Esophagus squamous epithelium (tissue), 5 donors: ENCODE results near the gene WSCD1. TPM values are rescaled to one million over a fixed set of nuclear protein-coding genes. Genes with fewer than 3 reads are reported as not detected.

ENCODE experiments used
- DNase-seq: peaks from one replicate; lab custom pipeline; 2025; lab: John Stamatoyannopoulos, UW
- H3K27ac ChIP-seq, 4 donors: fragments of 200-600 bp; sonication (generic); one replicate each; pipeline ENCODE4 v1.5.1; 2016 to 2019; ENCODE audit warnings: mild to moderate bottlenecking in 1 of 4
- H3K27me3 ChIP-seq, 4 donors: fragments of 200-600 bp; sonication (generic); 1 replicate in 3 of 4; 2 replicates in 1 of 4; pipeline versions ENCODE4 v1.5.1 to v1.6.0; 2017 to 2021; ENCODE audit warnings: antibody characterized with exemption in 1 of 4
- H3K36me3 ChIP-seq, 3 donors: fragments of 200-600 bp; sonication (generic); one replicate each; pipeline ENCODE4 v1.5.1; 2016 to 2019
- H3K4me1 ChIP-seq, 3 donors: fragments of 200-600 bp; sonication (generic); one replicate each; pipeline ENCODE4 v1.5.1; 2017 to 2019
- H3K4me3 ChIP-seq, 4 donors: fragments of 200-600 bp; sonication (generic); 1 replicate in 3 of 4; 2 replicates in 1 of 4; pipeline ENCODE4 v1.5.1; 2016 to 2019; ENCODE audit warnings: mild to moderate bottlenecking in 2 of 4, moderate library complexity in 1 of 4
- H3K9me3 ChIP-seq, 3 donors: fragments of 200-600 bp; sonication (generic); one replicate each; pipeline ENCODE4 v1.5.1; 2016 to 2019
- POLR2A ChIP-seq, 4 donors: fragments of 450-650 bp; IDR thresholded peaks; one replicate each; pipeline ENCODE4 v1.6.1; 2017; ENCODE audit warnings: antibody characterized with exemption in 4 of 4, mild to moderate bottlenecking in 4 of 4, moderate library complexity in 3 of 4
- WGBS, 2 donors: methylation state at CpG; one replicate each; pipeline ENCODE4 v1.1.5; 2018; 5-methylcytosine and 5-hydroxymethylcytosine counted together
- intact Hi-C: fragments of 100-400 bp; cut with DNase I; formaldehyde crosslinking; loops from one replicate; pipeline ENCODE4 v1.15.0; 2022
- total RNA-seq, 4 donors: library from RNA; depleted of rRNA; stranded (reverse); fragments of >200 nt; gene quantifications; one replicate each; pipeline ENCODE4 v1.1.0, GENCODE V29; 2016
- TF ChIP-seq, protein P1 (sequence below), 6 experiments: fragments of 450-650 bp in 4 of 6; fragments of 200-600 bp in 2 of 6; sonication (generic) in 2 of 6; IDR thresholded peaks; one replicate each; pipeline ENCODE4 v1.5.1; 2016 to 2019; ENCODE audit warnings: antibody characterized with exemption in 6 of 6, mild to moderate bottlenecking in 4 of 6, moderate library complexity in 4 of 6
- donor health status: DM: yes; HTN: yes; CAD: no.

The WSCD1 gene
- total RNA-seq, 4 donors from 2014 or later = 0.22 to 1.6 (median 1.5) TPM; not detected in 1

DNA sequence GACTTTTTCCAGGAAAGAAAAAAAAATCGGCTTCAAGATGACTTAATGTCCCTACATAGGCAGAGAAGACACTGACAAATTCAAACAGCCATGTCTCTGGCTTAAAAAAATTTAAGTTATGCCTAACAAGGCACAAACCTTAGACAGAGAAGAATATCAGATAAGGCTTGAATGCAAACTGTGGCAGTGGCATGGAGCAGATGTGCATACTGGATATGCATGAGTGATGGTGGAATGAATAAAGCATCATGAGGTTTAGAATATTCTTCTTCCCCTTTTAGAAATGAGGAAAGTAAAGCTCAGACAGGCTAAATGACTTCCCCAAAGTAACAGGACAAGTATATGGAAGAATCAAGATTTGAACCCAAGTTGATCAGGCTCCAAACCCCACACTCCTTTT is 23.2 kb upstream of the WSCD1 start:
- H3K36me3 ChIP-seq = no peaks in the 10 kb centered on the region
- H3K27ac ChIP-seq = no peak overlapping the region
- no peaks in the 10 kb centered on the region for H3K9me3 ChIP-seq
- peaks cover 0 to 4% (median 0%) of the 10 kb centered on the region in 4 donors for H3K27me3 ChIP-seq
- no peak for TF ChIP-seq POLR2A (IDR thresholded peaks at IDR 0.05)
- TF ChIP-seq, protein P1, sequence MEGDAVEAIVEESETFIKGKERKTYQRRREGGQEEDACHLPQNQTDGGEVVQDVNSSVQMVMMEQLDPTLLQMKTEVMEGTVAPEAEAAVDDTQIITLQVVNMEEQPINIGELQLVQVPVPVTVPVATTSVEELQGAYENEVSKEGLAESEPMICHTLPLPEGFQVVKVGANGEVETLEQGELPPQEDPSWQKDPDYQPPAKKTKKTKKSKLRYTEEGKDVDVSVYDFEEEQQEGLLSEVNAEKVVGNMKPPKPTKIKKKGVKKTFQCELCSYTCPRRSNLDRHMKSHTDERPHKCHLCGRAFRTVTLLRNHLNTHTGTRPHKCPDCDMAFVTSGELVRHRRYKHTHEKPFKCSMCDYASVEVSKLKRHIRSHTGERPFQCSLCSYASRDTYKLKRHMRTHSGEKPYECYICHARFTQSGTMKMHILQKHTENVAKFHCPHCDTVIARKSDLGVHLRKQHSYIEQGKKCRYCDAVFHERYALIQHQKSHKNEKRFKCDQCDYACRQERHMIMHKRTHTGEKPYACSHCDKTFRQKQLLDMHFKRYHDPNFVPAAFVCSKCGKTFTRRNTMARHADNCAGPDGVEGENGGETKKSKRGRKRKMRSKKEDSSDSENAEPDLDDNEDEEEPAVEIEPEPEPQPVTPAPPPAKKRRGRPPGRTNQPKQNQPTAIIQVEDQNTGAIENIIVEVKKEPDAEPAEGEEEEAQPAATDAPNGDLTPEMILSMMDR (IDR thresholded peaks at IDR 0.05) = no peak
- WGBS, 2 donors = 83 to 93% methylated on average over 1 of the region's 1 CpG
- DNase-seq = no peak
- intact Hi-C loops = no loop called here
- H3K4me3 ChIP-seq = no peak overlapping the region
- peaks cover 0 to 5% (median 0%) of the 10 kb centered on the region in 3 donors for H3K4me1 ChIP-seq

DNA sequence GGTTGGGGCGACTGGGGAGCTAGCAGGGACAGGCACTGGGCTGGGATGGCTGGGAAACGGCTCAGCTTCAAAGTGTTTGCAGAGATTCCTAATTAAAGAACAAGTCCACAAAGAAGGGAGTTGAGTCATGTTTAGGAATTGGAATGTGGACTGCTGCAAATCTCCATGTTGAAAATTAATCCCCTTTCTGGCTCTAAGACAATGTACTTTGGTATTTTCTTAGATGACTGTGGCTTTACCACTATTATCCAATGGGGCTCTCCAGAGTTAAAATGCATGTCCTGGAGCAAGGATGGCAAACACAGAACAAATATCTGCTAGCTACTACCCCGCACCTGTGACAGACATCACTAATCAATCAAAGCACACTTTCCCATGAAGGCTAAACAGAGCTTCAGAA is 22.2 kb upstream of the WSCD1 start:
- Histone ChIP-seq H3K4me3 (no peak overlapping the region), H3K9me3 (no peaks in the 10 kb centered on the region), H3K27ac (no peak overlapping the region), H3K27me3 (peaks cover 0 to 4% (median 0%) of the 10 kb centered on the region in 4 donors), H3K36me3 (no peaks in the 10 kb centered on the region), H3K4me1 (peaks cover 0 to 5% (median 0%) of the 10 kb centered on the region in 3 donors)
- TF ChIP-seq, protein P1 (IDR thresholded peaks at IDR 0.05) = no peak
- TF ChIP-seq POLR2A (IDR thresholded peaks at IDR 0.05) = no peak
- intact Hi-C loops = no loop called here
- WGBS, 2 donors = 26 to 44% methylated on average over 3 of the region's 3 CpGs
- no peak for DNase-seq

DNA sequence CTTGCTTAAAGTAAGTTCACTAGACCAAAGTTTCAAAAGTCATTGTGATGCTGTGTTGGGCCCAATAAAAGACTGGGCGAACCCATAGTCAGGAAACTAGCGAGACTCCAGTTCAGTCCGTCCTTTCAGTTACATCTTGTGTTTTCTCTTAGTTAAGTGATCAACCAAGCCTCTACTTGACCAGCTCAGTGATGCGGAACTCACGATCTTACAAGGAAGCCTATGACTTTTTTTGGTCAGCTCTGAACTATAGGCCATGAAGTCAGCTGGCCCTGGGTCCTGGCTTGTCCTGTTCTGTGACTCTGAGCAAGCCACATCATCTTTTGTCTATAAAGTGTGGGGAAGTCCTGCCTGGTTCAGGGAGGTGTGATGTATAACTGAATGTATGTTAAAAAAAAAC is 21.7 kb upstream of the WSCD1 start:
- no peak for TF ChIP-seq POLR2A (IDR thresholded peaks at IDR 0.05)
- TF ChIP-seq, protein P1 (IDR thresholded peaks at IDR 0.05) = no peak
- intact Hi-C loops = no loop called here
- H3K36me3 ChIP-seq = no peaks in the 10 kb centered on the region
- H3K27me3 ChIP-seq = peaks cover 0 to 9% (median 0%) of the 10 kb centered on the region in 4 donors
- H3K4me1 ChIP-seq = peaks cover 0 to 5% (median 0%) of the 10 kb centered on the region in 3 donors
- no peak overlapping the region for H3K27ac ChIP-seq
- WGBS, 2 donors = 65 to 79% methylated on average over 5 of the region's 5 CpGs
- DNase-seq = no peak
- H3K4me3 ChIP-seq = no peak overlapping the region
- no peaks in the 10 kb centered on the region for H3K9me3 ChIP-seq

DNA sequence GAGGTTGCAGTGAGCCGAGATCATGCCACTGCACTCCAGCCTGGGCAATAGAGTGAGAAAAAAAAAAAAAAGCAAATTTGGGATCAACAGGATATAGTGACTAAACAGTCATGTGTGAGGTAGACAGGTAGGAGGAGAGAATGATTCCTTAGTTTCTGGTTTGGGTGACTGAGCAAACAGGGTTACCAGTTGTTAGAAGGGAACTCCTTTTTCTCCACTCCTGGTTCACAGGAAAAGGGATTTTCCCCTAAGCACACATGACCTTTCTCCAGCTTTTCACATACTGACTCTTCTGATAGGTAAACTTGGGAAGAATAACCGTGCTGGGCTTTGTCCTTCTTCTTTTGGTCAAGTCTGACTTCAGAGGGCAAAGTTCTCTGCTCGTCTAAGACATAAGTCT is 17.3 kb upstream of the WSCD1 start:
- DNase-seq = no peak
- H3K4me3 ChIP-seq = no peak overlapping the region
- H3K27me3 ChIP-seq = peaks cover 0 to 38% (median 0%) of the 10 kb centered on the region in 4 donors
- no peaks in the 10 kb centered on the region for H3K4me1 ChIP-seq
- WGBS, 2 donors = 64 to 67% methylated on average over 3 of the region's 3 CpGs
- TF ChIP-seq, protein P1 (IDR thresholded peaks at IDR 0.05) = no peak
- no peak for TF ChIP-seq POLR2A (IDR thresholded peaks at IDR 0.05)
- no peaks in the 10 kb centered on the region for H3K9me3 ChIP-seq
- no peak overlapping the region for H3K27ac ChIP-seq
- H3K36me3 ChIP-seq = no peaks in the 10 kb centered on the region
- intact Hi-C loops = no loop called here

DNA sequence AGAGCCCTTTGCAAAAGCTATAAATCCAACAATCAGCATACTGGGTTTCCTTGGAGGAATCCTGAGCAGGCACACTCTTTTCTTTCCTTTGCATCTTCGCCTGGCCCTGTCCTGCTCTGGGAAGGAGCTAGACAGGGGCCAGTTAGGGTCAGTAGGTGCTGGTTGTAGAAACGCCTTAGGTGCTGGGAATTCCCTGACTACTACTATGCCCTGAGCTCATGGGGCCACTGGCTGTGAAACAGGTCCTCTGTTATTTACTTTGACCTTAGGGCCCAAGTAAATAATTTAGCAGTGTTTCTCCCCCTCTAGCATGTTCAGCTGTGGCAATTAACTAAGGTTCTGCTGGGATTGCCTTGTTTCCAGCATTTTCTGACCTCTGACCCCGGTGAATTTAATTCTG is 15.8 kb upstream of the WSCD1 start:
- Histone ChIP-seq H3K27ac (no peak overlapping the region), H3K9me3 (no peaks in the 10 kb centered on the region), H3K36me3 (no peaks in the 10 kb centered on the region), H3K4me3 (no peak overlapping the region), H3K4me1 (no peaks in the 10 kb centered on the region), H3K27me3 (peaks cover 0 to 44% (median 0%) of the 10 kb centered on the region in 4 donors)
- 52 to 93% methylated on average over 3 of the region's 3 CpGs for WGBS, 2 donors
- no peak for TF ChIP-seq POLR2A (IDR thresholded peaks at IDR 0.05)
- intact Hi-C loops = no loop called here
- DNase-seq = no peak

DNA sequence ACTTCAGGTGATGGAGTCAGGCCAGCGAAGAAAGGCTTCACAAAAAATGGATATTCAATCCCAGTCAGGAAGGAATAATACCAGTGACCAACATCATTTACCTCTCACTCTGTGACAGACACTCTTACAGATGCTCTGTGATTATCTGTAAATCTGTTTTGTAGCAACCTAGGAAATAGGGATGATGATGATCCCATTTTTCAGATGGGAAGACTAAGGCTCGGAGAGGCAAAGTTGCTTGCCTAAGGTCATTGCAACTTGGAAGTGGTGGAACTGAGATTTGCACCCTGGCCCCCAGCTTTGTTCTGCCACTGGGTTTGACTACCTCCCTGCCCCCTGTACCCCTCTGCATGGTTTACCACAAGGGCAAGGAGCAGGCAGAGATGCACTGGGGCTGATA is 14.1 kb upstream of the WSCD1 start:
- DNase-seq = no peak
- no peaks in the 10 kb centered on the region for H3K4me1 ChIP-seq
- TF ChIP-seq POLR2A (IDR thresholded peaks at IDR 0.05) = no peak
- TF ChIP-seq, protein P1 (IDR thresholded peaks at IDR 0.05) = no peak
- intact Hi-C loops = no loop called here
- H3K9me3 ChIP-seq = no peaks in the 10 kb centered on the region
- H3K27ac ChIP-seq = no peak overlapping the region
- WGBS, 2 donors = 88 to 97% methylated on average over 2 of the region's 2 CpGs
- peaks cover 0 to 59% (median 0%) of the 10 kb centered on the region in 4 donors for H3K27me3 ChIP-seq
- H3K4me3 ChIP-seq = no peak overlapping the region
- no peaks in the 10 kb centered on the region for H3K36me3 ChIP-seq
